Stimulated activated CD8-positive, alpha-beta memory T cell treated with anti-CD3 and anti-CD28 coated beads, Interleukin-7, amount 100 ng/mL, for 4 hours (primary cell): ENCODE results near the gene HSPB6.

Experiments
- DNase-seq, 2 donors: peaks; one replicate each; pipeline ENCODE4 v3.0.0-alpha.2; 2020; ENCODE audit warnings: low read depth in 2 of 2

HSPB6 gene

DNA sequence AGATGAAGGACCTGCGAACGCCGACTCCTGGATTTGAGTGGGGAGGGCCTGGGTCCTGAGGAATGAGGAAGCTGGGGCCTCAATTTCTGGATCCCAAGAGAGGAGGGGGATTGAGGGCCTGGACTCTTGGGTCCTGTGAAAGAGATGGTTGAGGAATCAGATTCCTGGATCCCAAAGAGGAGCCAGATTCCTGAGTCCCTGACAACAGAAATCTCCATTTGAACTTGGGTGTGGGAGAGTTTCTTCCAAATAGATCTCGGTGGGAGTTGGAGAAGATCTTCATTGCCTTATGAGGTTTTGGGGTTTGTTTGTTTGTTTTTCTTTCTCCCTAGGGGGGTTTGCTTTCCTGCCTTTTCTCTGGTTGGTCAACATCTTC, 10.8 kb downstream of the HSPB6 start:
- no peak for DNase-seq

- peak; percentile 95 to 97 for DNase-seq
Measured at GRCh38 chr19:35745328-35746086, 11.3 kb downstream of the HSPB6 start, which contains the start of the genes PSENEN and U2AF1L4. Gene PSENEN, plus strand, starts transcription at chr19:35745651. Its CDS starts 280 bp downstream, at chr19:35745931. Gene U2AF1L4, minus strand, starts transcription at chr19:35745418. Its CDS starts 27 bp downstream, at chr19:35745391.

- DNase-seq: peak; percentile 88 to 90
Measured at GRCh38 chr19:35744430-35745327, 12.2 kb downstream of the HSPB6 start.

DNA sequence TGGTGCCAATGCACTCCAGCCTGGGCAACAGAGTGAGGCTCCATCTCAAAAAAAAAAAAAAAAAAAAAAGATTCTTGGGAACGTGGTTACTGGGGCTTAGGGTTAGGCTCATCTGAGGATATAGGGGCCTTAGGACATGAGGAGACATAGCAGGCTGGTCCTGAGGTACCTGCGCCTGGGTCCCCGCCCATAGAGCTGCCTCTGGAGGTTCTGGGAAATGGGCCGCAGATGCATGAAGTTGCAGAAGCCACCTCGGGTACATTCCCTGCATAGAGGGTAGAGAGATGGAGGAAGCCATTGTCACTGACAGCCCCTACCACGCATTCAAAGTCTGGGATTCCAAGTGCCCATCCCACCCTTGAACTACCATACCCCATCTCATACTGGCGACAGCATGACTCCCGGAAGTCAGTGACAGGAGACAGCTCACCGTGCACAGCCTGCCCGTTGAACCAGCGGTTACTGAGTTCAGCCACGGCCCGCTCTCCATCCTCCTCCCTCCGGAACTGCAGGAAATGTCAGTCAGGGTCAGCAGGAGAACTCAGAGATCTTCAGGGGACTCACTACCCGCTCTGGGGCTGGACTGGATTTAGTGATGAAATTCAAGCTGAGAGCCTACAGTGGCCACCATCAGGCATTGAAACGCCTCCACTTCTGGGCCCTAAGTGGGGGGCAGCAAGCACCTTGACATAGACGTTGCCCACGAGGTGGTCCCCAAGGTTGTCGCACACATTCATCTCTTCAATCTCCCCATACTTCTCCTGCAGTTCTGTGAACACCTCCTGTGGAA, 13.0 kb downstream of the HSPB6 start:
- DNase-seq: no peak

GRCh38 chr19:35742121-35742724, 14.6 kb downstream of the HSPB6 start, which contains the start of gene IGFLR1:
Gene IGFLR1, minus strand, starts transcription at chr19:35742452. Its CDS starts 1,272 bp downstream, at chr19:35741180.
- DNase-seq: peak; percentile 58 to 65

GRCh38 chr19:35741203-35741515, 15.7 kb downstream of the HSPB6 start:
- DNase-seq: no peak

DNA sequence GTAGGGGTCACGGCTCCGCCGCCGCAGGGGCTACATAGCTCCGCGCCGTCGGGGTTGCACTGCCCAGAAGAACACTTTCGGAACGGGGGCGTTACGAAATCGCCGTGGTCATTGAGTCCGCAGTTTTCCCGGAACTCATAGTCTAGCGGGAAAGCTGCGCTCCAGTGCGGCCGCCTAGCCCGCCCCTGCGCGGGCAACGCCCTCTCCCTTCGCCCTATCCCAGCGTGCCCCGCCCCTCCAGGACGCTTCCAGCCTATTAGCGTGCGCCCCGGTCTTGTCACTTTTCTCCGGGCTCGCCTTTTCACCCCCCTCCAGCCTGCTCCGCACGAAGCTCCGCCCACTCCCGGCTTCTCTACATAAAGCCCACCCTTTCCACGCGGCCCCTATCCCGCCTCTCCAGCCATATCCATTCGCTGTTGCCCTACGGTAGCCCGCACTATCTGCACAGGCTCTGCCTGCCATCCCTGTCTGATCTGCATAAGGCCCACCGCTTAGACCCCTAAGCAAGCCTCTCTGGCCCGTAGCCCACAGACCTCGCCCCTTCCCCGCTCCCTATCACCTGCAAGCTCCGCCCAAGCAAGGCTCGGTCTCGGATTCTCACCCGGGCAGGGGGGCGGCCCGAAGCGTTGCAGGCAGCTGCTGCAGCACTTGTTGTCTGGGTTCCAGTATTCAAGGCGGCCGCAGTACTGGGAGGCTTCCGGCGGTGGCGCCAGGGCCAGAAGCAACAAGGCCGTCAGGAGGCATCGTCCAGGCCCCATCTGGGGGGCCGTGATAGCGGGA, 16.2 kb downstream of the HSPB6 start:
- DNase-seq: peak; percentile 92 to 93

- no peak for DNase-seq
Measured at GRCh38 chr19:35740108-35740422, 16.8 kb downstream of the HSPB6 start.

DNA sequence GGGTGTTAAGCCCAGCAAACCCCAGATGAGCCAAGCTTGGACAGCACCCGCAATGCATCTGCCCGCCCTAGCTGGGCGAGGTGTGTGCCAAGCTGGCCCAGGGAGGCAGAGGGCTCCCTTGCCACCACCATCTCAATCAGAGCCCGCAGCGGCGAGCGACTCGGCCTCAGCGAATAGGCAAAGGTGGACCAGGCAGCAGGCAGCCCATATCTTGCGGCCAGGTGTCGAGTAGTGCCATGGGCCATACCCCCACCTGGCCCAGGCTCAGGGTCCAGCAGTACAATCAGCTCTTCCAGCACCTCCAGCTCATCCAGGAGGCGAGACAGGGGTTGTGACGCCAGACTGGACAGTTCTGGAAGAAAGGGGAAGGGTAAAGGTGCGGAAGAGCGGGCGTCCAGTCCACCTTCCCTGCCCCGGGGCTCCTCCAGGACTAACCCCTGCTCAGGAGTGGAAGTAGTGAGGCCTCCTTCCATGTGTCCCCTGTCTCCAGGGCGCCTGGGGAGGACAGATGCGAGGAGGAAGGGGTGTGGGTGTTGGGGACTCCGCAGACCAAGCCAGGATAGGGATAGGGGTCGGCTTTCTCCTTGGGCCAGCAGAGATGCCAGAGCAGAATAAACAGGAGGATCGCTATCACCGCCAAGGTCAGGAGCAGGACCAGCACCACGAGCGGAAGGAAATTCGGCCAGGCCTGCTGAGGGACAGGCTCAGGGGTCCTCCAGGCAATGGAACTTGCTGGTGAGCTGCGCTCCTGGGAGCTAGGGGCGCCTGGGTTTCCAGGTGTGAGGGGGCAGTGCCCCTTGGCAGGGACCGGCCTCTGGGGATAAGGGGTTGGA, 17.3 kb downstream of the HSPB6 start:
- no peak for DNase-seq

DNA sequence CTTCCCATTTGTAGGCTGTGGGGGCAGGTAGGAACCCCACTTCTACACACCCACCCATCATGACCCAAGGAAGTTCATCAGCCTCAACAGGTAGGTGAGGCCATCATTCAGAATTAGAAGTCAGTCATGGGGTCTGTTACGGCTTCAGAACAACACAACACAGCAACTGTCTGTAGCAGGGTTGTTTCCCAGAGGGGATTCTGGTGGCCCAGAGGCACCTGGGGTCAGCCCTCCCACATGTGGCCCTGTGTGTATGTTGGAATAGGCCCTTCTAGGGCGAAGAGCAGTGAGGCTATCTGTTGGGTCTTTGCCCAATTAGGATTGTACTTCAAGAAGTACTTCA, 18.0 kb downstream of the HSPB6 start:
- no peak for DNase-seq

DNA sequence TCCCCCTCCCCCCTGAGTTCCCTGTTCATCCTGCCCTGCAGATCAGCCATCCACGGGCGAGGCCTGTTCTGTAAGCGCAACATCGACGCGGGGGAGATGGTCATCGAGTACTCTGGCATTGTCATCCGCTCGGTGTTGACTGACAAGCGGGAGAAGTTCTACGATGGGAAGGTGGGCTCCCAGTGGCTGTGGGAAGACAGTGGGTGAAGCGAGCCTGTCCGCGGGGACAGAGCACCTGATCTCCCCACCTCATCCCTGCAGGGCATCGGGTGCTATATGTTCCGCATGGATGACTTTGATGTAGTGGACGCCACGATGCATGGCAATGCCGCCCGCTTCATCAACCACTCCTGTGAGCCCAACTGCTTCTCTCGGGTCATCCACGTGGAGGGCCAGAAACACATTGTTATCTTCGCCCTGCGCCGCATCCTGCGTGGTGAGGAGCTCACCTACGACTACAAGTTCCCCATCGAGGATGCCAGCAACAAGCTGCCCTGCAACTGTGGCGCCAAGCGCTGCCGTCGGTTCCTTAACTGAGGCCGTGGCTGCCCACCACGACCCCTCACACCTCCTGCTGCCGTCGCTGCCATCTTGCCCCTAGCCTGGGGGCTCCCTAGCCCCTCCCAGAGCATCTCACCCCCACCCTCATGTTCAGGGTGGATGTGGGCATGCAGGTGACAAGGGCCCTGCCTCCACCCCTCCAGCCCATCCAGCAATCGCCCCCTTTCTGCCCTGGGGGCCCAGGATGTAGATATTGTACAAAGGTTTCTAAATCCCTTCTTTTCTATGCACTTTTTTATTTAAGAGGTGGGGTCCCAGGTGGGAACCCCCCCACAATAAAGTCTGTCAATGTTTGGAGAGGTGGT, 18.6 kb downstream of the HSPB6 start:
- DNase-seq: no peak

DNA sequence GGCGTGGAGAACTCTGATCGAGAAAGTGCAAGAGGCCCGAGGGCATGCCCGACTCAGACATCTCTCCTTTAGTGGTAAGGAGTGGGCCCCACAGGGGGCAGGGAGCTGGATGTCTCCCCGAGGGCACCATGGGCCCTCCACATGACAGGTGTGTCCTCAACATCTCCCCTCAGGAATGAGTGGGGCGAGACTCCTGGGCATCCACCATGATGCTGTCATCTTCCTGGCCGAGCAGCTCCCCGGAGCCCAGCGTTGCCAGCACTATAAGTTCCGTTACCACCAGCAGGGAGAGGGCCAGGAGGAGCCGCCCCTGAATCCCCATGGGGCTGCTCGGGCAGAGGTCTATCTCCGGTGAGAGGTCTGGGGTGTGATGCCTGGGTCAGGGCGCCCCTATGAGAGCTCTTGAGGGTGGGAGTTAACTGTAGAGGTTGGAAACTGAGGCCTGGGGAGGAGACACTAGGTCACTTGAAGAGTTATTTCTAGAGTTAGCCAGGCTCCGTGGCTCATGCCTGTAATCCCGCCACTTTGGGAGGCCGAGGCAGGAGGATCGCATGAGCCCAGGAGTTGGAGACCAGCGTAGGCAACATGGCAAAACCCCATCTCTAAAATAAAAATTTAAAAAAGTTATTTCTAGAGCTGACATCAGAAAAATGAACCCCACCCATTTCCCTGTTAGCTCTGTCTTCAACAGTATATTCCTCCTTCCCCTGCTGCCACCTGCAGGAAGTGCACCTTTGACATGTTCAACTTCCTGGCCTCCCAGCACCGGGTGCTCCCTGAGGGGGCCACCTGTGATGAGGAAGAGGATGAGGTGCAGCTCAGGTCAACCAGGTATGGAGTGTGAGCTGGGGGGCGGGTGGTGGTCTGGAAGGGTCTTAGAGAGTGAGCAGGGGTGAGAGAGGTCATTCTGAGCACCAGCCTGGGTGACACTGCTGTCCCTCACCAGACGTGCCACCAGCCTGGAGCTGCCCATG, 19.6 kb downstream of the HSPB6 start:
- no peak for DNase-seq

GRCh38 chr19:35734889-35735288, 21.9 kb downstream of the HSPB6 start:
- DNase-seq: no peak

- no peak for DNase-seq
Measured at GRCh38 chr19:35734273-35734672, 22.6 kb downstream of the HSPB6 start.

DNA sequence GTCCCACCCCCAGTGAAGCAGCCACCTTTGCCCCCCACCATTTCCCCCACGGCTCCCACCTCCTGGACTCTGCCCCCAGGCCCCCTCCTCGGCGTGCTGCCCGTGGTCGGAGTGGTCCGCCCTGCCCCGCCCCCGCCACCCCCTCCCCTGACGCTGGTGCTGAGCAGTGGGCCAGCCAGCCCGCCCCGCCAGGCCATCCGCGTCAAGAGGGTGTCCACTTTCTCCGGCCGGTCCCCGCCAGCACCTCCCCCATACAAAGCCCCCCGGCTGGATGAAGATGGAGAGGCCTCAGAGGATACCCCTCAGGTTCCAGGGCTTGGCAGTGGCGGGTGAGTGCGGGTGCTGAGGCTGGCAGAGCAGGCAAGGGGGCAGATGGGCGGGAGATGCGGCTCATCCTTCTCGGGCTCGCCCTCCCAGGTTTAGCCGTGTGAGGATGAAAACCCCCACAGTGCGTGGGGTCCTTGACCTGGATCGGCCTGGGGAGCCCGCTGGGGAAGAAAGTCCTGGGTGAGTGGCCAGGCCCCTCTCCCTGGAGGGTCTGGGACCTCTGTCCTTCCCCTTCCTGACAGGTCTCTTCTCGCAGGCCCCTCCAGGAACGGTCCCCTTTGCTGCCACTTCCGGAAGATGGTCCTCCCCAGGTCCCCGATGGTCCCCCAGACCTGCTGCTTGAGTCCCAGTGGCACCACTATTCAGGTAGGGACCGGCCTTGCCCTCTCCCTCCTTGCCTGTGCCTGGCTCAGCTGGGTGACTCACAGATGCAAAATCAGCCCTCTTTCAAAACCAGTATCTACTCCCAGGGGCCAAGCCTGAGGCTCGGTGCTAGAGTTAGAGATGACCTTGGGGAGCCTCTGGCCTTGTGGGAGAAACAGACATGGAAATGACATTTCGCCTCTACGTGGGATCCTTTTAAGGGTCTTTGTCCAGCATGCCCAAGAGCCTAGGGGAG, 23.4 kb downstream of the HSPB6 start:
- DNase-seq: no peak

DNA sequence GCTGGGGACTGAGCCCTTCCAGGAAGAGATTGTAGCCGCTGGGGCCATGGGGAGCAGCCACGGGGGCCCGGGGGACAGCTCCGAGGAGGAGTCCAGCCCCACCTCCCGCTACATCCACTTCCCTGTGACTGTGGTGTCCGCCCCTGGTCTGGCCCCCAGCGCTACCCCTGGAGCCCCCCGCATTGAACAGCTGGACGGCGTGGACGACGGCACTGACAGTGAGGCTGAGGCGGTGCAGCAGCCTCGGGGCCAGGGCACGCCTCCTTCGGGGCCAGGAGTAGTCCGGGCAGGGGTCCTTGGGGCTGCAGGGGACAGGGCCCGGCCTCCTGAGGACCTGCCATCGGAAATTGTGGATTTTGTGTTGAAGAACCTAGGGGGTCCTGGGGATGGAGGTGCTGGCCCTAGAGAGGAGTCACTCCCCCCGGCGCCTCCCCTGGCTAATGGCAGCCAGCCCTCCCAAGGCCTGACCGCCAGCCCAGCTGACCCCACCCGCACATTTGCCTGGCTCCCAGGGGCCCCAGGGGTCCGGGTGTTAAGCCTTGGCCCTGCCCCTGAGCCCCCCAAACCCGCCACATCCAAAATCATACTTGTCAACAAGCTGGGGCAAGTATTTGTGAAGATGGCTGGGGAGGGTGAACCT, 24.2 kb downstream of the HSPB6 start:
- DNase-seq: no peak
